Measurements from ENCODE around the gene HOMER2.
A peak's percentile ranks its signal among the peaks of the same experiment; 100 is the strongest.

The HOMER2 gene

GRCh38 chr15:82849556-82850512 lies 102.7 kb downstream of the HOMER2 start:
- Histone ChIP-seq H2AFZ (ENCODE audit: low read length, unreplicated experiment) (peak overlapping the region; percentile 83), H3K4me1 (ENCODE audit: control insufficient read depth, insufficient read depth, low read length, unreplicated experiment) (peaks cover 17% of the 10 kb centered on the region), H3K27me3 (ENCODE audit: insufficient read depth, low read length) (no peaks in the 10 kb centered on the region), H3K79me2 (ENCODE audit: control insufficient read depth, insufficient read depth, low read length, unreplicated experiment) (no peaks in the 10 kb centered on the region), H3K36me3 (ENCODE audit: insufficient read depth, low read length) (no peaks in the 10 kb centered on the region), H3K4me3 (ENCODE audit: low read depth, low read length) (no peak overlapping the region), H3K27ac (ENCODE audit: low read depth, low read length) (peak overlapping the region; percentile 38; the same call in 1 of the 2 replicates)

GRCh38 chr15:82848241-82848993 lies 104.1 kb downstream of the HOMER2 start:
- no peak overlapping the region for H3K27ac ChIP-seq (ENCODE audit: low read depth, low read length)
- peaks cover 17% of the 10 kb centered on the region for H3K4me1 ChIP-seq (ENCODE audit: control insufficient read depth, insufficient read depth, low read length, unreplicated experiment)

GRCh38 chr15:82847703-82848102 lies 104.8 kb downstream of the HOMER2 start:
- H3K79me2 ChIP-seq (ENCODE audit: control insufficient read depth, insufficient read depth, low read length, unreplicated experiment): no peaks in the 10 kb centered on the region
- H3K36me3 ChIP-seq (ENCODE audit: insufficient read depth, low read length): no peaks in the 10 kb centered on the region
- no peaks in the 10 kb centered on the region for H3K27me3 ChIP-seq (ENCODE audit: insufficient read depth, low read length)
- H3K27ac ChIP-seq (ENCODE audit: low read depth, low read length): no peak overlapping the region
- peaks cover 17% of the 10 kb centered on the region for H3K4me1 ChIP-seq (ENCODE audit: control insufficient read depth, insufficient read depth, low read length, unreplicated experiment)
- H3K4me3 ChIP-seq (ENCODE audit: low read depth, low read length): no peak overlapping the region
- H2AFZ ChIP-seq (ENCODE audit: low read length, unreplicated experiment): no peak overlapping the region

More at GRCh38 chr15:82848241-82848993, 104.1 kb downstream of the HOMER2 start:
- H2AFZ ChIP-seq (ENCODE audit: low read length, unreplicated experiment): no peak overlapping the region
- no peaks in the 10 kb centered on the region for H3K27me3 ChIP-seq (ENCODE audit: insufficient read depth, low read length)
- no peaks in the 10 kb centered on the region for H3K36me3 ChIP-seq (ENCODE audit: insufficient read depth, low read length)
- H3K4me3 ChIP-seq (ENCODE audit: low read depth, low read length): no peak overlapping the region
- no peaks in the 10 kb centered on the region for H3K79me2 ChIP-seq (ENCODE audit: control insufficient read depth, insufficient read depth, low read length, unreplicated experiment)

- H3K27me3 ChIP-seq (ENCODE audit: insufficient read depth, low read length): no peaks in the 10 kb centered on the region
- no peaks in the 10 kb centered on the region for H3K79me2 ChIP-seq (ENCODE audit: control insufficient read depth, insufficient read depth, low read length, unreplicated experiment)
- peaks cover 17% of the 10 kb centered on the region for H3K4me1 ChIP-seq (ENCODE audit: control insufficient read depth, insufficient read depth, low read length, unreplicated experiment)
- no peaks in the 10 kb centered on the region for H3K36me3 ChIP-seq (ENCODE audit: insufficient read depth, low read length)
- H2AFZ ChIP-seq (ENCODE audit: low read length, unreplicated experiment): no peak overlapping the region
- H3K27ac ChIP-seq (ENCODE audit: low read depth, low read length): no peak overlapping the region
- no peak overlapping the region for H3K4me3 ChIP-seq (ENCODE audit: low read depth, low read length)
Observed at GRCh38 chr15:82846621-82847020, 105.9 kb downstream of the HOMER2 start.

GRCh38 chr15:82845686-82846085 lies 106.8 kb downstream of the HOMER2 start:
- no peaks in the 10 kb centered on the region for H3K36me3 ChIP-seq (ENCODE audit: insufficient read depth, low read length)
- H3K4me3 ChIP-seq (ENCODE audit: low read depth, low read length): no peak overlapping the region
- H3K27me3 ChIP-seq (ENCODE audit: insufficient read depth, low read length): no peaks in the 10 kb centered on the region
- H2AFZ ChIP-seq (ENCODE audit: low read length, unreplicated experiment): no peak overlapping the region
- H3K27ac ChIP-seq (ENCODE audit: low read depth, low read length): no peak overlapping the region
- peaks cover 16% of the 10 kb centered on the region for H3K4me1 ChIP-seq (ENCODE audit: control insufficient read depth, insufficient read depth, low read length, unreplicated experiment)
- no peaks in the 10 kb centered on the region for H3K79me2 ChIP-seq (ENCODE audit: control insufficient read depth, insufficient read depth, low read length, unreplicated experiment)

GRCh38 chr15:82843566-82843965 lies 109.0 kb downstream of the HOMER2 start:
- no peak overlapping the region for H3K4me3 ChIP-seq (ENCODE audit: low read depth, low read length)
- peaks cover 3% of the 10 kb centered on the region; the same call in 1 of the 2 replicates for H3K36me3 ChIP-seq (ENCODE audit: insufficient read depth, low read length)
- H3K79me2 ChIP-seq (ENCODE audit: control insufficient read depth, insufficient read depth, low read length, unreplicated experiment): no peaks in the 10 kb centered on the region
- H3K27me3 ChIP-seq (ENCODE audit: insufficient read depth, low read length): no peaks in the 10 kb centered on the region
- no peak overlapping the region for H2AFZ ChIP-seq (ENCODE audit: low read length, unreplicated experiment)
- no peaks in the 10 kb centered on the region for H3K4me1 ChIP-seq (ENCODE audit: control insufficient read depth, insufficient read depth, low read length, unreplicated experiment)
- H3K27ac ChIP-seq (ENCODE audit: low read depth, low read length): no peak overlapping the region

- Histone ChIP-seq H3K79me2 (ENCODE audit: control insufficient read depth, insufficient read depth, low read length, unreplicated experiment) (no peaks in the 10 kb centered on the region), H3K27ac (ENCODE audit: low read depth, low read length) (no peak overlapping the region), H2AFZ (ENCODE audit: low read length, unreplicated experiment) (no peak overlapping the region), H3K4me1 (ENCODE audit: control insufficient read depth, insufficient read depth, low read length, unreplicated experiment) (no peaks in the 10 kb centered on the region), H3K4me3 (ENCODE audit: low read depth, low read length) (no peak overlapping the region), H3K27me3 (ENCODE audit: insufficient read depth, low read length) (no peaks in the 10 kb centered on the region), H3K36me3 (ENCODE audit: insufficient read depth, low read length) (peaks cover 33% of the 10 kb centered on the region)
Observed at GRCh38 chr15:82840166-82840565, 112.4 kb downstream of the HOMER2 start.

- Histone ChIP-seq H3K79me2 (ENCODE audit: control insufficient read depth, insufficient read depth, low read length, unreplicated experiment) (peaks cover 3% of the 10 kb centered on the region), H3K36me3 (ENCODE audit: insufficient read depth, low read length) (peaks cover 41% of the 10 kb centered on the region), H2AFZ (ENCODE audit: low read length, unreplicated experiment) (no peak overlapping the region), H3K4me1 (ENCODE audit: control insufficient read depth, insufficient read depth, low read length, unreplicated experiment) (no peaks in the 10 kb centered on the region), H3K27ac (ENCODE audit: low read depth, low read length) (no peak overlapping the region), H3K27me3 (ENCODE audit: insufficient read depth, low read length) (no peaks in the 10 kb centered on the region), H3K4me3 (ENCODE audit: low read depth, low read length) (no peak overlapping the region)
Observed at GRCh38 chr15:82839136-82839535, 113.4 kb downstream of the HOMER2 start.

GRCh38 chr15:82838096-82838735 lies 114.3 kb downstream of the HOMER2 start:
- Histone ChIP-seq H3K36me3 (ENCODE audit: insufficient read depth, low read length) (peaks cover 45% of the 10 kb centered on the region), H3K79me2 (ENCODE audit: control insufficient read depth, insufficient read depth, low read length, unreplicated experiment) (peaks cover 3% of the 10 kb centered on the region), H3K4me3 (ENCODE audit: low read depth, low read length) (no peak overlapping the region), H3K4me1 (ENCODE audit: control insufficient read depth, insufficient read depth, low read length, unreplicated experiment) (peaks cover 2% of the 10 kb centered on the region), H2AFZ (ENCODE audit: low read length, unreplicated experiment) (no peak overlapping the region), H3K27ac (ENCODE audit: low read depth, low read length) (no peak overlapping the region), H3K27me3 (ENCODE audit: insufficient read depth, low read length) (no peaks in the 10 kb centered on the region)

- Histone ChIP-seq H3K27me3 (ENCODE audit: insufficient read depth, low read length) (no peaks in the 10 kb centered on the region), H3K36me3 (ENCODE audit: insufficient read depth, low read length) (peaks cover 56% of the 10 kb centered on the region), H3K79me2 (ENCODE audit: control insufficient read depth, insufficient read depth, low read length, unreplicated experiment) (peaks cover 3% of the 10 kb centered on the region), H2AFZ (ENCODE audit: low read length, unreplicated experiment) (no peak overlapping the region), H3K4me3 (ENCODE audit: low read depth, low read length) (no peak overlapping the region), H3K27ac (ENCODE audit: low read depth, low read length) (no peak overlapping the region), H3K4me1 (ENCODE audit: control insufficient read depth, insufficient read depth, low read length, unreplicated experiment) (peaks cover 24% of the 10 kb centered on the region)
Observed at GRCh38 chr15:82835391-82835917, 117.1 kb downstream of the HOMER2 start.
